OCI-LY1 (cell line): Measurements from ENCODE around the gene CMTR2.

Experiments used
- CTCF ChIP-seq: fragments of 200-600 bp; sonication (generic), shearing (Covaris generic); IDR thresholded peaks from 2 replicates; pipeline ENCODE4 v1.5.1; 2017; ENCODE audit warnings: mild to moderate bottlenecking, antibody characterized with exemption, low read length, moderate library complexity, mixed read lengths
- EZH2 ChIP-seq: fragments of 200-600 bp; sonication (generic), shearing (Covaris generic); IDR thresholded peaks from 2 replicates; pipeline ENCODE4 v1.8.0; 2017; ENCODE audit warnings: borderline replicate concordance, mixed run types, mild to moderate bottlenecking, antibody characterized with exemption, low read length, moderate library complexity, mixed read lengths

DNA sequence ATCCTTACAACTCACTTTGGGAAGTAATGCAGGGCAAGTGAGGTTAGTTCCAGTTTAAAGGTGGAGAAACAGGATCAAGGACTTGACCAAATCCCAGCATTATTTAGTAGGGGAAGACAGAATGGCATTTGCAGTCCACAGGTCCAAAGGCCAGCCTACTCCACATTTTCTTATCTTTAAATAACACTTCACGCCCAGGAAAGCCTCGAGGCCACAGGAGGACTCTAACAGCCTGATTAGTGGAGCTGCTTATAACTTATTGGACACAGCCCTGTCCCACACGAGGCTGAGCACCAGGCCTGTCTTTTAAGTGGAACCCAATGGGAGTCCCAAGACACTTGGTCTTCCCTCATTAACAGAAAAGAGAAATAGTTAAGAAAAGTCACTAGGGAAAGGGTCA, 46.6 kb downstream of the CMTR2 start:
- no peak for TF ChIP-seq CTCF
- no peak for TF ChIP-seq EZH2
